Astrocyte (in vitro differentiated cells and primary cell): ENCODE measurements around the gene KCNJ18.
"Not testable (repeated sequence)": the region's sequence is repeated elsewhere in the genome, so short reads cannot be mapped to it uniquely, and the experiment has no call there.

Source experiments
- EZH2 ChIP-seq: IDR thresholded peaks from 2 replicates; pipeline ENCODE4 v1.6.1; 2012; ENCODE audit warnings: mild to moderate bottlenecking, low read length, inconsistent platforms; ENCODE audit not compliant: insufficient read depth
- TF ChIP-seq, protein P1 (sequence below): IDR thresholded peaks from 2 replicates; pipeline ENCODE4 v1.5.1; 2011; ENCODE audit warnings: low read depth, mild to moderate bottlenecking, inconsistent platforms, low read length, moderate library complexity; ENCODE audit not compliant: insufficient read depth

DNA sequence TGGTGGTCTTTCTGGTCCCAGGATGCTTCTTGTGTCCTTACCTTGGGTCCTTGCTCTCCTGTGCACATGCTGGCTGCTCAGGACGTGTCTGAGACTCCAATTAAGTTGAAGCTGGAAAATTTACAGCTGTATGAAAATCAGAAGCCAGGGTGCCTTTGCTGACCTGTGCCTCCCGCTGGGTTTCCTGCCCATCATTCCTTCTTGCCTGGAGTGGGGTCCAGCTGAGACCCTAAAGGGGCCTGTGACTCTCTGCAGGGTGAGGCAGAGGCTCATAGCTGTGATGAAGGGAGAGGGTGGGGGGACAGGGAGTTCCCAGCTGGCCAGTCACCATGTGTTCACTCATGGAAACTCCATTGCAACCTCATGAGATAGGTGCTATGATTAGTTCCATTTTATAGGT is 1.5 kb upstream of the KCNJ18 start:
- TF ChIP-seq, protein P1, sequence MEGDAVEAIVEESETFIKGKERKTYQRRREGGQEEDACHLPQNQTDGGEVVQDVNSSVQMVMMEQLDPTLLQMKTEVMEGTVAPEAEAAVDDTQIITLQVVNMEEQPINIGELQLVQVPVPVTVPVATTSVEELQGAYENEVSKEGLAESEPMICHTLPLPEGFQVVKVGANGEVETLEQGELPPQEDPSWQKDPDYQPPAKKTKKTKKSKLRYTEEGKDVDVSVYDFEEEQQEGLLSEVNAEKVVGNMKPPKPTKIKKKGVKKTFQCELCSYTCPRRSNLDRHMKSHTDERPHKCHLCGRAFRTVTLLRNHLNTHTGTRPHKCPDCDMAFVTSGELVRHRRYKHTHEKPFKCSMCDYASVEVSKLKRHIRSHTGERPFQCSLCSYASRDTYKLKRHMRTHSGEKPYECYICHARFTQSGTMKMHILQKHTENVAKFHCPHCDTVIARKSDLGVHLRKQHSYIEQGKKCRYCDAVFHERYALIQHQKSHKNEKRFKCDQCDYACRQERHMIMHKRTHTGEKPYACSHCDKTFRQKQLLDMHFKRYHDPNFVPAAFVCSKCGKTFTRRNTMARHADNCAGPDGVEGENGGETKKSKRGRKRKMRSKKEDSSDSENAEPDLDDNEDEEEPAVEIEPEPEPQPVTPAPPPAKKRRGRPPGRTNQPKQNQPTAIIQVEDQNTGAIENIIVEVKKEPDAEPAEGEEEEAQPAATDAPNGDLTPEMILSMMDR = not testable (repeated sequence)
- TF ChIP-seq EZH2 = not testable (repeated sequence)
